Transverse colon (tissue), 4 donors: Measurements from ENCODE around the gene JMJD1C.

Experiments
- EP300 ChIP-seq: sonication (generic); formaldehyde crosslinking; IDR thresholded peaks from one replicate; pipeline ENCODE4 v1.6.1; 2017; ENCODE audit warnings: antibody characterized with exemption, low read depth
- POLR2A ChIP-seq: fragments of 450-650 bp; IDR thresholded peaks from one replicate; pipeline ENCODE4 v1.6.1; 2016; ENCODE audit warnings: antibody characterized with exemption, mild to moderate bottlenecking, moderate library complexity
- POLR2AphosphoS5 ChIP-seq, 3 donors: sonication (generic); formaldehyde crosslinking; IDR thresholded peaks; one replicate each; pipeline ENCODE4 v1.6.1; 2016; ENCODE audit warnings: antibody characterized with exemption in 3 of 3
- TF ChIP-seq, protein P1 (sequence below), 5 experiments: fragments of 200-600 bp in 3 of 5; fragments of 450-650 bp in 2 of 5; sonication (generic) in 3 of 5; IDR thresholded peaks; 1 replicate in 2 of 5; 2 replicates in 3 of 5; pipeline ENCODE4 v1.5.1; 2016 to 2017; ENCODE audit warnings: antibody characterized with exemption in 5 of 5, inconsistent platforms in 3 of 5, mild to moderate bottlenecking in 2 of 5, moderate library complexity in 1 of 5

DNA sequence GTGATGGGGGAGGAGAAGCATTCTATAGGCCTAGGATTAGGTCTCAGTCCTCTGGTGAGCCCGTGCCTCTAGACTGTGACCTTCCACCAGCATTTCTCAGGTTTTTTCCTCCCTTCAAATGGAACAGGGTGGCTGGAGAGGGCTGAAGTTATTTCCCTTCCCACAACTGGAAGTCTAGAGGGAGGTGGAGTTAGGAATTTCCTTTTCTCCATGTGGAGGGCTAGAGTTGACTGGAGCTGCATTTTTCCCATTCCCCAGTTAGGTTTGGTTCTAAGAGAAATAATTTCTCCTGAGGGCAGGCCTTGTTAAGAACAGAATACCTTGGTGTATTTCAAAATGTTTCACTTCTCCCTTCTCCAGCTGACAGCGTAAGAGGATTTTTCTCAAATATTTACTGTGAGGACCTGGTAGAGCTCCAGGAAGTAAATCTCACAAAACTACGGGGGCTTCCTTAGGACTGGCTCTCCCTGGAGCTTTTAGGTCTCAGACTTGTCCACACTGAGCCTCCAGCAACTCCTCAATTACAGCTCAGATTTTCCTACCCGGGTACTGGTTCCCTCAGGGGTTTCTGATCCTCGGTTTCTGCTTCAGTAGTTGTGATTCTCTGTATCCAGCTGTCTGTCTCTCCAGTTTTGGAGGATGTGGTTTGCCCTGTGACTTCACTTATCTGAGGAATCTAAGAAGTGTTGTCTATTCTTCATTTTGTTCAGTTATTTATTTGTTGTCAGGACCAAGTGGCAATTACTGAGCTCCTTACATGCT is 49.4 kb upstream of the JMJD1C start:
- TF ChIP-seq EP300, result no peak
- TF ChIP-seq, protein P1, sequence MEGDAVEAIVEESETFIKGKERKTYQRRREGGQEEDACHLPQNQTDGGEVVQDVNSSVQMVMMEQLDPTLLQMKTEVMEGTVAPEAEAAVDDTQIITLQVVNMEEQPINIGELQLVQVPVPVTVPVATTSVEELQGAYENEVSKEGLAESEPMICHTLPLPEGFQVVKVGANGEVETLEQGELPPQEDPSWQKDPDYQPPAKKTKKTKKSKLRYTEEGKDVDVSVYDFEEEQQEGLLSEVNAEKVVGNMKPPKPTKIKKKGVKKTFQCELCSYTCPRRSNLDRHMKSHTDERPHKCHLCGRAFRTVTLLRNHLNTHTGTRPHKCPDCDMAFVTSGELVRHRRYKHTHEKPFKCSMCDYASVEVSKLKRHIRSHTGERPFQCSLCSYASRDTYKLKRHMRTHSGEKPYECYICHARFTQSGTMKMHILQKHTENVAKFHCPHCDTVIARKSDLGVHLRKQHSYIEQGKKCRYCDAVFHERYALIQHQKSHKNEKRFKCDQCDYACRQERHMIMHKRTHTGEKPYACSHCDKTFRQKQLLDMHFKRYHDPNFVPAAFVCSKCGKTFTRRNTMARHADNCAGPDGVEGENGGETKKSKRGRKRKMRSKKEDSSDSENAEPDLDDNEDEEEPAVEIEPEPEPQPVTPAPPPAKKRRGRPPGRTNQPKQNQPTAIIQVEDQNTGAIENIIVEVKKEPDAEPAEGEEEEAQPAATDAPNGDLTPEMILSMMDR (IDR thresholded peaks at IDR 0.05), result no peak
- TF ChIP-seq POLR2A, result no peak
- no peak for TF ChIP-seq POLR2AphosphoS5 (IDR thresholded peaks at IDR 0.05)
